ENCODE measurements around the gene TSGA10. TPM values are rescaled to one million over a fixed set of nuclear protein-coding genes. Genes with fewer than 3 reads are reported as not detected.
"Not testable (repeated sequence)": the region's sequence is repeated elsewhere in the genome, so short reads cannot be mapped to it uniquely, and the experiment has no call there.

The TSGA10 gene
- total RNA-seq, 2 experiments from 2014 or later = 6.6 to 8.1 TPM

GRCh38 chr2:99140860-99141109, 14.0 kb downstream of the TSGA10 start:
- H3K4me1 Mint-ChIP-seq = peaks cover 24% of the 10 kb centered on the region
- ChIA-PET CTCF (interaction anchor here (1.0 to 1.7 kb wide), 2 partner anchors 14 to 197 kb away, joined by 5 read pairs; partner anchors contain the start of genes EIF5B, LIPT1 and TSGA10), POLR2A (interaction anchor here (1.0 kb wide), 1 partner anchor 14 kb away, joined by 3 read pairs; the partner anchor contains the start of genes LIPT1 and TSGA10)
- DNase-seq = no peak
- H3K36me3 Mint-ChIP-seq (ENCODE audit: low read depth) = peaks cover 1% of the 10 kb centered on the region
- H3K27me3 Mint-ChIP-seq = peaks cover 7% of the 10 kb centered on the region
- H3K27ac Mint-ChIP-seq = peak overlapping the region; percentile 96
- no peaks in the 10 kb centered on the region for H3K9me3 Mint-ChIP-seq
- H3K4me3 Mint-ChIP-seq = peak overlapping the region; percentile 97

- Mint-ChIP-seq H3K4me1 (peaks cover 24% of the 10 kb centered on the region), H3K36me3 (ENCODE audit: low read depth) (peaks cover 3% of the 10 kb centered on the region), H3K27ac (peak overlapping the region; percentile 96), H3K9me3 (no peaks in the 10 kb centered on the region), H3K27me3 (peaks cover 7% of the 10 kb centered on the region), H3K4me3 (peak overlapping the region; percentile 97)
- ChIA-PET CTCF (interaction anchor here (1.7 kb wide), 1 partner anchor 15 kb away, joined by 5 read pairs; the partner anchor contains the start of genes LIPT1 and TSGA10), POLR2A (interaction anchor here (1.0 kb wide), 1 partner anchor 15 kb away, joined by 3 read pairs; the partner anchor contains the start of genes LIPT1 and TSGA10)
- DNase-seq = no peak
Measured at GRCh38 chr2:99140056-99140859, 14.5 kb downstream of the TSGA10 start.

- Mint-ChIP-seq H3K27me3 (peaks cover 7% of the 10 kb centered on the region), H3K36me3 (ENCODE audit: low read depth) (peaks cover 6% of the 10 kb centered on the region), H3K4me3 (no peak overlapping the region), H3K4me1 (peaks cover 24% of the 10 kb centered on the region), H3K9me3 (peaks cover 7% of the 10 kb centered on the region), H3K27ac (no peak overlapping the region)
- ChIA-PET CTCF (interaction anchor here (0.6 kb wide), 5 partner anchors 11 to 663 kb away, joined by 3 to 4 read pairs (median 3); no protein-coding TSS in a partner anchor), POLR2A (interaction anchor here (0.5 kb wide), 1 partner anchor 101 kb away, joined by 4 read pairs; no protein-coding TSS in a partner anchor)
- no peak for DNase-seq
Measured at GRCh38 chr2:99139003-99139402, 15.7 kb downstream of the TSGA10 start.

- DNase-seq, H3K4me1 Mint-ChIP-seq, H3K27ac Mint-ChIP-seq, H3K27me3 Mint-ChIP-seq, H3K4me3 Mint-ChIP-seq, POLR2A ChIA-PET: not testable (repeated sequence)
- Mint-ChIP-seq H3K36me3 (ENCODE audit: low read depth) (peaks cover 17% of the 10 kb centered on the region), H3K9me3 (peaks cover 28% of the 10 kb centered on the region)
- CTCF ChIA-PET = interaction anchor here (0.6 to 1.3 kb wide), 2 partner anchors 20 to 298 kb away, joined by 3 read pairs; partner anchors contain the start of gene LIPT1
Measured at GRCh38 chr2:99135044-99135556, 19.6 kb downstream of the TSGA10 start.

- no peak overlapping the region for H3K4me3 Mint-ChIP-seq
- H3K9me3 Mint-ChIP-seq = peaks cover 32% of the 10 kb centered on the region
- H3K36me3 Mint-ChIP-seq (ENCODE audit: low read depth) = peaks cover 26% of the 10 kb centered on the region
- H3K4me1 Mint-ChIP-seq = no peaks in the 10 kb centered on the region
- ChIA-PET POLR2A (no interaction called here), CTCF (no interaction called here)
- no peak for DNase-seq
- no peak overlapping the region for H3K27ac Mint-ChIP-seq
- H3K27me3 Mint-ChIP-seq = no peaks in the 10 kb centered on the region
Measured at GRCh38 chr2:99127981-99128380, 26.8 kb downstream of the TSGA10 start.

- Mint-ChIP-seq H3K36me3 (ENCODE audit: low read depth) (no peaks in the 10 kb centered on the region), H3K27me3 (peaks cover 2% of the 10 kb centered on the region), H3K9me3 (no peaks in the 10 kb centered on the region), H3K4me1 (no peaks in the 10 kb centered on the region), H3K4me3 (no peak overlapping the region), H3K27ac (no peak overlapping the region)
- CTCF ChIA-PET = no interaction called here
- POLR2A ChIA-PET = no interaction called here
- DNase-seq = no peak
Measured at GRCh38 chr2:99112617-99113016, 42.1 kb downstream of the TSGA10 start.

GRCh38 chr2:99111945-99112344, 42.8 kb downstream of the TSGA10 start:
- Mint-ChIP-seq H3K27ac (no peak overlapping the region), H3K36me3 (ENCODE audit: low read depth) (no peaks in the 10 kb centered on the region), H3K27me3 (peaks cover 2% of the 10 kb centered on the region), H3K4me3 (no peak overlapping the region), H3K4me1 (no peaks in the 10 kb centered on the region), H3K9me3 (no peaks in the 10 kb centered on the region)
- POLR2A ChIA-PET = no interaction called here
- DNase-seq = no peak
- CTCF ChIA-PET = no interaction called here

GRCh38 chr2:99111236-99111635, 43.5 kb downstream of the TSGA10 start:
- H3K36me3 Mint-ChIP-seq (ENCODE audit: low read depth) = no peaks in the 10 kb centered on the region
- no peak overlapping the region for H3K27ac Mint-ChIP-seq
- ChIA-PET CTCF (no interaction called here), POLR2A (no interaction called here)
- H3K4me3 Mint-ChIP-seq = no peak overlapping the region
- no peaks in the 10 kb centered on the region for H3K4me1 Mint-ChIP-seq
- peaks cover 2% of the 10 kb centered on the region for H3K27me3 Mint-ChIP-seq
- H3K9me3 Mint-ChIP-seq = no peaks in the 10 kb centered on the region
- DNase-seq = no peak

GRCh38 chr2:99106913-99107312, 47.8 kb downstream of the TSGA10 start:
- ChIA-PET CTCF (no interaction called here), POLR2A (no interaction called here)
- Mint-ChIP-seq H3K9me3 (no peaks in the 10 kb centered on the region), H3K4me1 (no peaks in the 10 kb centered on the region), H3K4me3 (no peak overlapping the region), H3K36me3 (ENCODE audit: low read depth) (peaks cover 1% of the 10 kb centered on the region), H3K27ac (no peak overlapping the region), H3K27me3 (peaks cover 2% of the 10 kb centered on the region)
- no peak for DNase-seq

- no peak for DNase-seq
- Mint-ChIP-seq H3K36me3 (ENCODE audit: low read depth) (peaks cover 1% of the 10 kb centered on the region), H3K27me3 (no peaks in the 10 kb centered on the region), H3K4me1 (peaks cover 5% of the 10 kb centered on the region), H3K27ac (no peak overlapping the region), H3K9me3 (no peaks in the 10 kb centered on the region), H3K4me3 (no peak overlapping the region)
- ChIA-PET CTCF (no interaction called here), POLR2A (no interaction called here)
Measured at GRCh38 chr2:99104006-99104405, 50.7 kb downstream of the TSGA10 start.

- Mint-ChIP-seq H3K4me3 (no peak overlapping the region), H3K27ac (no peak overlapping the region), H3K9me3 (no peaks in the 10 kb centered on the region), H3K27me3 (no peaks in the 10 kb centered on the region), H3K4me1 (peaks cover 5% of the 10 kb centered on the region), H3K36me3 (ENCODE audit: low read depth) (peaks cover 1% of the 10 kb centered on the region)
- CTCF ChIA-PET = no interaction called here
- POLR2A ChIA-PET = no interaction called here
- no peak for DNase-seq
Measured at GRCh38 chr2:99101697-99102096, 53.0 kb downstream of the TSGA10 start.

GRCh38 chr2:99096728-99097127, 58.0 kb downstream of the TSGA10 start:
- Mint-ChIP-seq H3K27ac (no peak overlapping the region), H3K27me3 (peaks cover 11% of the 10 kb centered on the region), H3K36me3 (ENCODE audit: low read depth) (no peaks in the 10 kb centered on the region), H3K4me3 (no peak overlapping the region), H3K4me1 (peaks cover 5% of the 10 kb centered on the region), H3K9me3 (peaks cover 11% of the 10 kb centered on the region)
- CTCF ChIA-PET = no interaction called here
- no peak for DNase-seq
- POLR2A ChIA-PET = no interaction called here

- POLR2A ChIA-PET = no interaction called here
- Mint-ChIP-seq H3K27ac (no peak overlapping the region), H3K4me3 (no peak overlapping the region)
Measured at GRCh38 chr2:99088017-99088416, 66.7 kb downstream of the TSGA10 start.

More at GRCh38 chr2:99088017-99088416, 66.7 kb downstream of the TSGA10 start:
- H3K27me3 Mint-ChIP-seq = peaks cover 22% of the 10 kb centered on the region
- CTCF ChIA-PET = no interaction called here
- peaks cover 5% of the 10 kb centered on the region for H3K4me1 Mint-ChIP-seq
- no peaks in the 10 kb centered on the region for H3K36me3 Mint-ChIP-seq (ENCODE audit: low read depth)
- no peaks in the 10 kb centered on the region for H3K9me3 Mint-ChIP-seq
- DNase-seq = no peak
